Activated CD4-positive, alpha-beta T cell treated with anti-CD3 and anti-CD28 coated beads, Interleukin-2, amount 50 U/mL, for 16 hours (primary cell): Measurements from ENCODE around the gene STAT1.

Experiments
- DNase-seq: peaks from one replicate; pipeline ENCODE4 v3.0.0-alpha.2; 2020

Gene STAT1

GRCh38 chr2:190950566-190950991, 63.4 kb downstream of the STAT1 start:
- no peak for DNase-seq

GRCh38 chr2:190948671-190949070, 65.3 kb downstream of the STAT1 start:
- DNase-seq, result no peak

GRCh38 chr2:190947711-190948251, 66.2 kb downstream of the STAT1 start:
- DNase-seq, result peak; percentile 35

GRCh38 chr2:190947141-190947540, 66.8 kb downstream of the STAT1 start:
- DNase-seq, result no peak

- DNase-seq, result no peak
Observed at GRCh38 chr2:190943706-190944105, 70.3 kb downstream of the STAT1 start.

- DNase-seq, result no peak
Observed at GRCh38 chr2:190942697-190943096, 71.3 kb downstream of the STAT1 start.

GRCh38 chr2:190941571-190941970, 72.4 kb downstream of the STAT1 start:
- no peak for DNase-seq

- no peak for DNase-seq
Observed at GRCh38 chr2:190940454-190940853, 73.5 kb downstream of the STAT1 start.

- DNase-seq, result no peak
Observed at GRCh38 chr2:190938771-190939335, 75.1 kb downstream of the STAT1 start.

GRCh38 chr2:190935054-190935453, 78.9 kb downstream of the STAT1 start:
- no peak for DNase-seq

GRCh38 chr2:190933361-190933760, 80.6 kb downstream of the STAT1 start:
- DNase-seq, result no peak

GRCh38 chr2:190932514-190932913, 81.5 kb downstream of the STAT1 start:
- DNase-seq, result no peak

- DNase-seq, result no peak
Observed at GRCh38 chr2:190930411-190930810, 83.6 kb downstream of the STAT1 start.

- DNase-seq, result no peak
Observed at GRCh38 chr2:190929919-190930318, 84.1 kb downstream of the STAT1 start.

- no peak for DNase-seq
Observed at GRCh38 chr2:190927301-190927700, 86.7 kb downstream of the STAT1 start.

GRCh38 chr2:190922376-190922775, 91.6 kb downstream of the STAT1 start:
- DNase-seq, result no peak

GRCh38 chr2:190920085-190920484, 93.9 kb downstream of the STAT1 start:
- DNase-seq, result no peak
